Measurements from ENCODE around the gene MYO15A. TPM values are rescaled to one million over a fixed set of nuclear protein-coding genes. Genes with fewer than 3 reads are reported as not detected.

The MYO15A gene
- total RNA-seq, 2 donors from 2014 or later: 0.32 to 8.3 TPM

- H3K4me1 ChIP-seq (replicated peaks): no peaks in the 10 kb centered on the region
- WGBS: 93% methylated on average over 5 of the region's 5 CpGs
- no peak overlapping the region for H3K4me3 ChIP-seq
- intact Hi-C loops (cut with DNase I): no loop called here
- H3K36me3 ChIP-seq: no peaks in the 10 kb centered on the region
- no peaks in the 10 kb centered on the region for H3K9me3 ChIP-seq
- H3K27ac ChIP-seq: no peak overlapping the region
- no peak for DNase-seq (ENCODE audit: low spot score)
- H3K27me3 ChIP-seq (replicated peaks; ENCODE audit: insufficient read depth): no peaks in the 10 kb centered on the region
- TF ChIP-seq CTCF (IDR thresholded peaks at IDR 0.05): no peak
- TF ChIP-seq POLR2AphosphoS5 (IDR thresholded peaks at IDR 0.05): no peak
- TF ChIP-seq POLR2A (IDR thresholded peaks at IDR 0.05): no peak
Measured at GRCh38 chr17:18227635-18228034, 119.1 kb downstream of the MYO15A start.

- H3K4me3 ChIP-seq: no peak overlapping the region
- DNase-seq (ENCODE audit: low spot score): no peak
- no peaks in the 10 kb centered on the region for H3K9me3 ChIP-seq
- 88% methylated on average over 10 of the region's 10 CpGs for WGBS
- TF ChIP-seq CTCF (IDR thresholded peaks at IDR 0.05) (no peak), POLR2A (IDR thresholded peaks at IDR 0.05) (no peak), POLR2AphosphoS5 (IDR thresholded peaks at IDR 0.05) (no peak)
- H3K36me3 ChIP-seq: no peaks in the 10 kb centered on the region
- H3K27ac ChIP-seq: no peak overlapping the region
- intact Hi-C loops (cut with DNase I): no loop called here
- H3K27me3 ChIP-seq (replicated peaks; ENCODE audit: insufficient read depth): no peaks in the 10 kb centered on the region
- H3K4me1 ChIP-seq (replicated peaks): no peaks in the 10 kb centered on the region
Measured at GRCh38 chr17:18228176-18228682, 119.7 kb downstream of the MYO15A start.

- intact Hi-C loops (cut with DNase I): no loop called here
- Histone ChIP-seq H3K9me3 (no peaks in the 10 kb centered on the region), H3K36me3 (no peaks in the 10 kb centered on the region), H3K4me1 (replicated peaks) (no peaks in the 10 kb centered on the region), H3K27me3 (replicated peaks; ENCODE audit: insufficient read depth) (no peaks in the 10 kb centered on the region), H3K27ac (no peak overlapping the region), H3K4me3 (no peak overlapping the region)
- TF ChIP-seq POLR2AphosphoS5 (IDR thresholded peaks at IDR 0.05): no peak
- TF ChIP-seq CTCF (IDR thresholded peaks at IDR 0.05): no peak
- TF ChIP-seq POLR2A (IDR thresholded peaks at IDR 0.05): no peak
- WGBS: 80% methylated on average over 4 of the region's 4 CpGs
- DNase-seq (ENCODE audit: low spot score): no peak
Measured at GRCh38 chr17:18229254-18229653, 120.7 kb downstream of the MYO15A start.

Other genes with a start within 250 kb of the MYO15A start
- gene TOM1L2, start 136.4 kb upstream of the MYO15A start, total RNA-seq: 100 to 1,000 TPM; 162 to 185 TPM
- 1 to 10 TPM; 4.5 to 10.0 TPM for gene DRC3, start 135.9 kb upstream of the MYO15A start, total RNA-seq
- 10 to 100 TPM; 17.7 to 30.5 TPM for gene ATPAF2, start 69.6 kb upstream of the MYO15A start, total RNA-seq
- gene GID4, start 69.3 kb upstream of the MYO15A start, total RNA-seq: 10 to 100 TPM; 11.0 to 19.1 TPM
- 10 to 100 TPM; 44.1 to 56.9 TPM for gene DRG2, start 20.8 kb upstream of the MYO15A start, total RNA-seq
- 100 to 1,000 TPM; 132 to 230 TPM for gene ALKBH5, start 75.1 kb downstream of the MYO15A start, total RNA-seq
- 10 to 100 TPM; 17.7 to 33.5 TPM for gene LLGL1, start 116.9 kb downstream of the MYO15A start, total RNA-seq
- gene FLII, start 150.0 kb downstream of the MYO15A start, total RNA-seq: 100 to 1,000 TPM; 280 to 347 TPM
- gene MIEF2, start 151.9 kb downstream of the MYO15A start, total RNA-seq: 10 to 100 TPM; 22.3 to 28.7 TPM
- 10 to 100 TPM; 18.4 to 37.1 TPM for gene TOP3A, start 206.2 kb downstream of the MYO15A start, total RNA-seq
- 10 to 100 TPM; 19.0 to 25.3 TPM for gene SMCR8, start 206.5 kb downstream of the MYO15A start, total RNA-seq